OCI-LY3 (cell line): ENCODE measurements around the gene GATA2.

Source experiments
- CTCF ChIP-seq: fragments of 200-600, 300-600 bp; sonication (generic); IDR thresholded peaks from 2 replicates; pipeline ENCODE4 v1.5.1; 2014; ENCODE audit warnings: antibody characterized with exemption, low read length, low read depth
- EZH2phosphoT487 ChIP-seq: fragments of 200-600 bp; shearing (Covaris generic); IDR thresholded peaks from 2 replicates; pipeline ENCODE4 v1.6.1; 2018; ENCODE audit warnings: antibody characterized with exemption, mixed run types, low read depth

DNA sequence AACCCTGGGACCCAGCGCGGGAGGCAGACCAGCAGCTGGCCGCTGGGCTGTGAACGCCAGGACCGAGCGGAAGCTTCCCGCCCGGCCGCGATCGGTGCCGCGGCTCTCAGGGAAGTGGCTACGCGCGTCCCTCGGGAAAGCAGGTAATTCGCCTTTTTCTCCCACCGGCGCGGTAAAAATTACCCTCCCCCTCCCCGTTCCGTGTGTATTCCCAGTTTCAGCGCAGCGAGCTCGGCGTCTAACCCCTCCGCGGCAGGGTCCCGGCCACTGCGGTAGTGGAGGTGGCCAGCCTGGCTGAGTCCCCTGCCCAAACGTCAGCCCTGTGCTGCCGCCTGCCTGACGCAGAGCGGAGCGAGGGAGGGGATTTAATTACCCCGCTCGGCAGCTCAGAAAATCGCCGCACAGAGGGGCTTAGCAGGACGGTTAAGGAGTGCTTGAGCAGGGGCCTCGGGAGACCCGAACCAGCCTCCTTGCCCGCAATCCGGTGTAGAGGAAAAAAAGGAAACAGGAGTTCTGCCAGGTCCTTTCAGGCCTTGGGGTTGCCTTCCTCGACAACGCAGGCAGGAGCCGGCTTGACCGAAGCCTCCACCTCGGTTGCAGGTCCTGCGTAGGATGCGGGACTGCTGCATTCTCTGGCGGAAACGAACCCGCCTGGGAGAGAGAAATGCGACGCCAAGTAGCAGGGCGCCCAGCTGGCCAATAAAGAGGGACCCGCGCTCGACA lies 2.9 kb downstream of the GATA2 start:
- TF ChIP-seq CTCF (no peak), EZH2phosphoT487 (no peak)
